HG03175 (cell line): ENCODE measurements around the gene LRRC56.

Experiments used
- ATAC-seq: cut with Tn5 transposase; IDR thresholded peaks from one replicate; pipeline ENCODE4 v1.9.1; 2021; ENCODE audit warnings: mild to moderate bottlenecking, moderate library complexity; ENCODE audit not compliant: unreplicated experiment

Gene LRRC56

GRCh38 chr11:592501-592900 is 55.2 kb downstream of the LRRC56 start:
- no peak for ATAC-seq

- ATAC-seq: no peak
These were observed 55.6 kb downstream of the LRRC56 start for GRCh38 chr11:592918-593317.

GRCh38 chr11:593347-593746 is 56.0 kb downstream of the LRRC56 start:
- ATAC-seq: no peak

- ATAC-seq: no peak
These were observed 58.1 kb downstream of the LRRC56 start for GRCh38 chr11:595400-595799.

GRCh38 chr11:596374-596773 is 59.0 kb downstream of the LRRC56 start:
- no peak for ATAC-seq

- no peak for ATAC-seq
These were observed 59.9 kb downstream of the LRRC56 start for GRCh38 chr11:597166-597725.

GRCh38 chr11:598005-598680 is 60.8 kb downstream of the LRRC56 start:
- no peak for ATAC-seq

- ATAC-seq: no peak
These were observed 64.4 kb downstream of the LRRC56 start for GRCh38 chr11:601573-602245.

GRCh38 chr11:603154-603553 is 65.8 kb downstream of the LRRC56 start:
- no peak for ATAC-seq
